ENCODE data around the gene FYN. TPM values are rescaled to one million over a fixed set of nuclear protein-coding genes. Genes with fewer than 3 reads are reported as not detected.

The FYN gene
- total RNA-seq, 1 experiment from 2014 or later, result 7.2 TPM

DNA sequence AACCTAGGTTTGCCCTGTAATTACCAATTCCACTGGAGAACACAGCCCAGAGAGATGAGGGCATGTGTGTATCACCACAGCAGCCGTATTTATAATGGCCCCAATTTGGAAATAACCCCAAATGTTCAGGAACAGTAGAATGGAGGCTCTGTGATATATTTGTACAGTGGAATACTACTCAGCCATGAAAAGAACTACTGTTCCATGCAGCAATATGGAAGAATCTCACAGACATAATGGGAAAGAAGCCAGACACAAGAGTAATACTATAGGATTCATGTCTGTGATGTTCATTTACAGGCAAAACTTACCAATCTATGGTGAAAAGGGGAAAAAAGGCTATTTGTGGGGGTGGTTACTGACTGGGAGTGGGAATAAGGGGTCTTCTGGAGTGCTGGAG, 183.8 kb downstream of the FYN start:
- Mint-ChIP-seq H3K27me3 (ENCODE audit: insufficient read depth, unreplicated experiment) (no peaks in the 10 kb centered on the region), H3K27ac (ENCODE audit: unreplicated experiment) (no peak overlapping the region), H3K9me3 (ENCODE audit: unreplicated experiment) (peaks cover under 1% of the 10 kb centered on the region), H3K4me3 (ENCODE audit: unreplicated experiment) (no peak overlapping the region), H3K4me1 (ENCODE audit: low read depth, unreplicated experiment) (peaks cover 16% of the 10 kb centered on the region), H3K36me3 (ENCODE audit: insufficient read depth, unreplicated experiment) (no peaks in the 10 kb centered on the region)
- POLR2A ChIA-PET, result no interaction called here
- DNase-seq, result no peak
- Histone ChIP-seq H3K4me1 (peaks cover 13% of the 10 kb centered on the region), H3K4me3 (ENCODE audit: low read depth, low read length) (no peak overlapping the region), H3K9me3 (no peaks in the 10 kb centered on the region), H3K36me3 (ENCODE audit: control insufficient read depth, insufficient read depth, low read length) (no peaks in the 10 kb centered on the region), H3K27me3 (replicated peaks; ENCODE audit: control insufficient read depth, insufficient read depth, low read length) (no peaks in the 10 kb centered on the region)
- intact Hi-C loops (cut with micrococcal nuclease; ENCODE audit: unreplicated experiment), result no loop called here
- no TSS peak for BruUV-seq (replicated peaks)
- CTCF ChIA-PET, result interaction anchor here (0.5 kb wide), 1 partner anchor 340 kb away, joined by 3 read pairs; no protein-coding TSS in a partner anchor
- TF ChIP-seq, protein P1, sequence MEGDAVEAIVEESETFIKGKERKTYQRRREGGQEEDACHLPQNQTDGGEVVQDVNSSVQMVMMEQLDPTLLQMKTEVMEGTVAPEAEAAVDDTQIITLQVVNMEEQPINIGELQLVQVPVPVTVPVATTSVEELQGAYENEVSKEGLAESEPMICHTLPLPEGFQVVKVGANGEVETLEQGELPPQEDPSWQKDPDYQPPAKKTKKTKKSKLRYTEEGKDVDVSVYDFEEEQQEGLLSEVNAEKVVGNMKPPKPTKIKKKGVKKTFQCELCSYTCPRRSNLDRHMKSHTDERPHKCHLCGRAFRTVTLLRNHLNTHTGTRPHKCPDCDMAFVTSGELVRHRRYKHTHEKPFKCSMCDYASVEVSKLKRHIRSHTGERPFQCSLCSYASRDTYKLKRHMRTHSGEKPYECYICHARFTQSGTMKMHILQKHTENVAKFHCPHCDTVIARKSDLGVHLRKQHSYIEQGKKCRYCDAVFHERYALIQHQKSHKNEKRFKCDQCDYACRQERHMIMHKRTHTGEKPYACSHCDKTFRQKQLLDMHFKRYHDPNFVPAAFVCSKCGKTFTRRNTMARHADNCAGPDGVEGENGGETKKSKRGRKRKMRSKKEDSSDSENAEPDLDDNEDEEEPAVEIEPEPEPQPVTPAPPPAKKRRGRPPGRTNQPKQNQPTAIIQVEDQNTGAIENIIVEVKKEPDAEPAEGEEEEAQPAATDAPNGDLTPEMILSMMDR (IDR thresholded peaks at IDR 0.05; ENCODE audit: insufficient read depth in 1 of 2, low read depth in 1 of 2, low read length in 1 of 2, severe bottlenecking in 1 of 2, unreplicated experiment in 1 of 2), result no peak

GRCh38 chr6:111688331-111688730, 184.9 kb downstream of the FYN start:
- Mint-ChIP-seq H3K27me3 (ENCODE audit: insufficient read depth, unreplicated experiment) (no peaks in the 10 kb centered on the region), H3K36me3 (ENCODE audit: insufficient read depth, unreplicated experiment) (no peaks in the 10 kb centered on the region), H3K9me3 (ENCODE audit: unreplicated experiment) (peaks cover 9% of the 10 kb centered on the region), H3K4me1 (ENCODE audit: low read depth, unreplicated experiment) (peaks cover 16% of the 10 kb centered on the region), H3K4me3 (ENCODE audit: unreplicated experiment) (no peak overlapping the region), H3K27ac (ENCODE audit: unreplicated experiment) (no peak overlapping the region)
- BruUV-seq (replicated peaks), result no TSS peak
- Histone ChIP-seq H3K27me3 (replicated peaks; ENCODE audit: control insufficient read depth, insufficient read depth, low read length) (no peaks in the 10 kb centered on the region), H3K9me3 (no peaks in the 10 kb centered on the region), H3K4me3 (ENCODE audit: low read depth, low read length) (no peak overlapping the region), H3K4me1 (peaks cover 13% of the 10 kb centered on the region), H3K36me3 (ENCODE audit: control insufficient read depth, insufficient read depth, low read length) (no peaks in the 10 kb centered on the region)
- POLR2A ChIA-PET, result no interaction called here
- no peak for DNase-seq
- intact Hi-C loops (cut with micrococcal nuclease; ENCODE audit: unreplicated experiment), result no loop called here
- TF ChIP-seq, protein P1 (IDR thresholded peaks at IDR 0.05; ENCODE audit: insufficient read depth in 1 of 2, low read depth in 1 of 2, low read length in 1 of 2, severe bottlenecking in 1 of 2, unreplicated experiment in 1 of 2), result no peak
- CTCF ChIA-PET, result no interaction called here

- ChIA-PET POLR2A (no interaction called here), CTCF (no interaction called here)
- Histone ChIP-seq H3K4me3 (ENCODE audit: low read depth, low read length) (no peak overlapping the region), H3K27me3 (replicated peaks; ENCODE audit: control insufficient read depth, insufficient read depth, low read length) (no peaks in the 10 kb centered on the region), H3K9me3 (no peaks in the 10 kb centered on the region), H3K4me1 (peaks cover 7% of the 10 kb centered on the region), H3K36me3 (ENCODE audit: control insufficient read depth, insufficient read depth, low read length) (no peaks in the 10 kb centered on the region)
- no peak for DNase-seq
- Mint-ChIP-seq H3K9me3 (ENCODE audit: unreplicated experiment) (peaks cover 9% of the 10 kb centered on the region), H3K36me3 (ENCODE audit: insufficient read depth, unreplicated experiment) (no peaks in the 10 kb centered on the region), H3K4me3 (ENCODE audit: unreplicated experiment) (no peak overlapping the region), H3K27me3 (ENCODE audit: insufficient read depth, unreplicated experiment) (no peaks in the 10 kb centered on the region), H3K27ac (ENCODE audit: unreplicated experiment) (no peak overlapping the region), H3K4me1 (ENCODE audit: low read depth, unreplicated experiment) (peaks cover 9% of the 10 kb centered on the region)
- intact Hi-C loops (cut with micrococcal nuclease; ENCODE audit: unreplicated experiment), result no loop called here
- no TSS peak for BruUV-seq (replicated peaks)
- TF ChIP-seq, protein P1 (IDR thresholded peaks at IDR 0.05; ENCODE audit: insufficient read depth in 1 of 2, low read depth in 1 of 2, low read length in 1 of 2, severe bottlenecking in 1 of 2, unreplicated experiment in 1 of 2), result no peak
Observed at GRCh38 chr6:111687652-111688051, 185.6 kb downstream of the FYN start.
